NCI-H526 treated with DMSO at 0.1 percent for 48 hours (cell line): ENCODE results near the gene MRPL55.

Source experiments
- DNase-seq: peaks from one replicate; lab custom pipeline; 2025; lab: John Stamatoyannopoulos, UW

MRPL55 gene

DNA sequence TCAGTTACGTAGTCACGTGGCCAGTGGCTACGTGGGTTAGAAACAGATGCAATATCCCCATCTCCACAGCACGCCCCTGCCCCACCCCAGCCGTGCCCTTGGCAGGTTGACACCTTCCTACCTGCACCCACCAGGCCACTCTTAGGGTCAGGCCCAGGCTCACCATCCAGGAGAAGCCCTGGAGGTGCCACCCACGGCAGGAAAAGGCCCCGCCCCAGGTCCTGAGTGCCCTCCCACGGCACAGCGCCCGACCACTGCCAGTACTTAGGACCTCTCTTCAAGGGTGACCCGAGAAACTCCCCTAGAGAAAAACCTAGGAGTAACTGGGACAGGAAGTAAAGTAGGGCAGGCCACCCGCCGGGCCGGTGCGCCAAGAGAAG lies 7.5 kb downstream of the MRPL55 start:
- no peak for DNase-seq

DNA sequence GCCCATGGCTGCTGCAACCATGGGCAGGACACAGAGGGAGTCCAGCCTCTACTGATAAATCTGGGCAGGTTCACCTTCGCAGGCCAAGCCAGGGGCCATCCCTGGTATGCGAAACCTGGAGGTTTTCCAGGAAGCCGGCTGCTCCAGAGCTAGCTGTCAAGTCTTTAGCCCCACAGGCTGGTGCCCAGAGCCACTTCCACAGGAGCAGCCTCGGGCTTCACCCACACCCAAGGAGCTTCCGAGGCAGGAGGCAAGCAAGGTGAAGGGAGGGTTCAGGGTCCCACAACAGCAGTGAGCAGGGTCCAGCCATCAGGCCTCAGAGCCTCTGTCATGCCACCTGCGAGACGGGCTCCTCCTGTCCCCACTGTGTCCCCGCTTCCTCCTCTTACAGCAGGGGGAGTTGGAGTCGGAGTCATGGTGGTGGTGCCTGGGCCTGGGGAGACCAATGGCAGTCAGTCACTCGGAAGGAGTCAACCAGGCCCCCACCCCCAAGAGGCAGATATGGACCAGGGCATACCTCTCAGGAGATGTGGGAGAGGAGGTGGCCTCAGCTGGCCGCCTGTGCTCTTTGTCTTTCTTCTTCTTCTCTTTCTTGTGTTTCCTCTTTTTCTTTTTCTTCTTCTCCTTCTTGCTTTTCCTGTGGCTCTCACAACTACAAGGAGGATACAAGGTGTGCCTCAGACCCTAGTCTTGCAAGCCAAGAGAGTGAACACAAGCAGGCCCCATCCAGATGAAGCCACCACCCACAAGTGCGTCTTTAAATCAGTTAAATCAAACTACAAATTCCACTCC lies 8.1 kb downstream of the MRPL55 start:
- no peak for DNase-seq

DNA sequence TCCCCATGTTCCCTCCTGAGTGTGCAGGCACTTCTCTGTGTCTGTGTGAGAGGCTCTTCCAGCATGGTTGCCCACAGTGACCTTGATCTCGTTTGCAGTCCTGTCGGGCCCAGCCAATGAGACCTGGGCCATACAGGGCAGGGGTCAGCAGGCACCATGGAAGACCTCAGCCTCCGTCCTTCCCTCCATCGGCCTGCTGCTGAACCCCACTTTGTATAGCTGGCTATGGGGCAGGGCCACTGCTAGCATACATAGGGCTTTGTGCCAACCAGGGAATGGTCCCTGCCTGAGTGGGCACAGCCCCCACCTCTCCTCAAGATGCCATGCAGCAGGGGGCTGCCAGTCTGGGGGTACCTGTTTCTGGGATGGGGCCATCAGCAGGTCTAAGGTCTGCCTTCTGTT lies 9.8 kb downstream of the MRPL55 start:
- no peak for DNase-seq

DNA sequence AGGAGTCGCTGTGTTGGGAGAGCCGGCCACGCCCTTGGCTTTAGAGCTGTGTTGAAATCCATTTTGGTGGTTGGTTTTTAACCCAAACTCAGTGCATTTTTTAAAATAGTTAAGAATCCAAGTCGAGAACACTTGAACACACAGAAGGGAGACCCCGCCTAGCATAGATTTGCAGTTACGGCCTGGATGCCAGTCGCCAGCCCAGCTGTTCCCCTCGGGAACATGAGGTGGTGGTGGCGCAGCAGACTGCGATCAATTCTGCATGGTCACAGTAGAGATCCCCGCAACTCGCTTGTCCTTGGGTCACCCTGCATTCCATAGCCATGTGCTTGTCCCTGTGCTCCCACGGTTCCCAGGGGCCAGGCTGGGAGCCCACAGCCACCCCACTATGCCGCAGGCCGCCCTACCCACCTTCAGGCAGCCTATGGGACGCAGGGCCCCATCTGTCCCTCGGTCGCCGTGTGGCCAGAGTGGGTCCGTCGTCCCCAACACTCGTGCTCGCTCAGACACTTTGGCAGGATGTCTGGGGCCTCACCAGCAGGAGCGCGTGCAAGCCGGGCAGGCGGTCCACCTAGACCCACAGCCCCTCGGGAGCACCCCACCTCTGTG lies 10.7 kb downstream of the MRPL55 start:
- DNase-seq, result no peak

GRCh38 chr1:228097333-228098081 lies 11.6 kb downstream of the MRPL55 start:
- DNase-seq, result no peak

GRCh38 chr1:228096416-228097332 lies 12.4 kb downstream of the MRPL55 start:
- no peak for DNase-seq

- no peak for DNase-seq
These were observed 13.2 kb downstream of the MRPL55 start for GRCh38 chr1:228095938-228096337.

DNA sequence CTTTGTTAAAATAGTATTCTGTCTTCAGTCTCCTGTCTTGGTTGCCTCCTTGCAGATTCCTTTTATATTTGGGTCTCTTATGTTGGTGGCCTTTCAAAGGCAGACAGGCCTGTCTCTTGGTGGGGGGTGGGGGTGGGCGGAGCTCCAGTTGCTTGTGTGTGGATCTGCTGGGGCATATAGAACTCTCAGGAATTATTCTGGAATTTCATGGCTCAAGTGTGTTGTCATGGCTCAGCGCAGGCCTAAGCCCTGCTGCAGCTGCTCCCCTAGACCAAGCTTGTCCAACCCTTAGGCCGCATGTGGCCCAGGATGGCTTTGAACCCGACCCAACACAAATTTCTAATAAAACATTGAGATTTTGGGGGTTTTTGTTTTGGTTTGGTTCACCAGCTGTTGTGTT lies 13.9 kb downstream of the MRPL55 start:
- DNase-seq, result no peak

- DNase-seq, result no peak
These were observed 14.6 kb downstream of the MRPL55 start for GRCh38 chr1:228094432-228095016.

DNA sequence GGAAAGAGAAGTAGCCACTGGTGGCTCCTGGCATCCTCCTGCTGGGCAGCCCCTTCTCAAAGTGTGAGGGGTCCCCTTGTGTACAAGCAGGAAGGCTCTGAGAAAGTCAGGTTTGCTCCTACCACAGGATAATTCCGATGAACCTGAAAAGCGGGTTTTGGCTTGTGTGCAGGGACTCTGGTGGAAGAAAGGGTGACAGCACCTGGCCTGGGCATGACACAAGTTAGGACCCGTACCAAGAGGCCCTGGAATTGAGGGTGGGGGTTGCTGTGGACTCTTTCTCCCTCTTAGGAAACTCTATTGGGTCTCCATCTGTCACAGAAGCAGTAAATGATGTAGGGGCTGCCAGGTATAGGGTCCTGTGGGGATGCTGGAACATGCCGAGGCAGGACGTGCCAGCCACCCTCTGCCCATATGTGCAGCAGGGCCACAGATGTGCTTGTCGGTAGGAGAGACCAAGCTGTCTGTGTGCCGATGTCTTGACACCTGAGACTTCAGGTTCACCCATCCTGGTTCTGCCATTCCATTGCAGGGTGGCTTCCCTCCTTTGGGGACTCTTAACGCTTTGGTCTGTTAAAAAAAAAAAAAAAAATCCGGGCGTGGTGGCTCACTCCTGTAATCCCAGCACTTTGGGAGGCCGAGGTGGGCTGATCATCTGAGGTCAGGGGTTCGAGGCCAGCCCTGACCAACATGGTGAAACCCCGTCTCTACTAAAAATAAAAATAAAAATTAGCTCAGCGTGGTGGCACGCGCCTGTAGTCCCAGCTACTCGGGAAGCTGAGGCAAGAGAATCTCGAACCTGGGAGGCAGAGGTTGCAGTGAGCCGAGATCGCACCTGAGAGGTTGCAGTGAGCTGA lies 15.8 kb downstream of the MRPL55 start:
- no peak for DNase-seq

DNA sequence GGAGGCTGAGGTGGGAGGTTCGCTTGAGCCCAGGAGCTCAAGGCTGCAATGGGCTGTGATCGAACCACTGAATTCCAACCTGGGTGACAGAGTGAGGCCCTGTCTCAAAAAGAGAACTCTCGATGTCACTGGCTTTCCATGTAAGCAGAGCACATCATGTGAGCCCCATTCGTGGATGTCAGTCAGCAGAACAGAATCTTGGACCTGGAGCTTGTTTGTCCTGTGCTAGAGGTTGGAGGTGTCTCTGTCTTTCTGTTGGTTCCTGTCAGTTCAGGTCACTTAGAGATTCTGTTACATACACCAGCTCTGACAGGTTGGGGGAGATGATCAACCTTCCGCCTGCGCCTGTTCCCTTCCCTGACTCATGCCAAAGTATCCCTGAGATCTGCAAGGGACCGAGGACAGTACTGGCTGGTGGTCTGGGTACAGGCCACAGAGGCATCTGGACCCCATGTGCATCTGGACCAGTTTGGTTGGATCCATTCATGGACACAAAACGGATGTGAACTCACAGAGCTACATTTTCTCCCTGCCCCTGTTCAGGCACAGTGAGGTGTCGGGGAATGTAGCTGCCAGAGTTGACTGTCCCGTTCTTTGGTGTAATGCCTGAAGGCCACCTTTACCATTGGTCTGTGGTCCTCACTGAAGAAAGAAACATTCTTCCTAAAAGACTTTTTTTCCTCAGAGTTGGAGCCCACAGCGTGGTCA lies 16.6 kb downstream of the MRPL55 start:
- DNase-seq, result no peak

DNA sequence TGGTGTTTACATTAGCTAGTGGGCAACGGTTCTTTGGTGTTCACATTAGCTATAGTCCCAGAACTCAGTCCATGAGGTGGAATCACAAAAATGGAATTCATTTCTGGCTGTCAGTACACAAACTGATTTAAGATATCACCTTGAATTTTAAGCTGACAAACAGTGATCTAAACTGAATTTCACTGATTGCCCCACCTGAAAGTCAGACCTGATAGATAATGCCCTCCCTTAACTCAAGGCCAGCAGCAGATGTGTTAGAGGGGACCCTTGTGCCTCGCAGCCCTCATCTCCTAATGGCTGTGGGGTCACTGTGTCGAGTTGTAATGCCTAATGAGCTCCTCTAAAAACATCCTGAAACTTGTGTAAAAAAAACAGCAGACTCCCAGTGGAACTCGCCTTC lies 18.0 kb downstream of the MRPL55 start:
- DNase-seq, result no peak

- DNase-seq, result no peak
These were observed 18.5 kb downstream of the MRPL55 start for GRCh38 chr1:228090613-228091081.

GRCh38 chr1:228089519-228090380 lies 19.3 kb downstream of the MRPL55 start:
- DNase-seq, result no peak

DNA sequence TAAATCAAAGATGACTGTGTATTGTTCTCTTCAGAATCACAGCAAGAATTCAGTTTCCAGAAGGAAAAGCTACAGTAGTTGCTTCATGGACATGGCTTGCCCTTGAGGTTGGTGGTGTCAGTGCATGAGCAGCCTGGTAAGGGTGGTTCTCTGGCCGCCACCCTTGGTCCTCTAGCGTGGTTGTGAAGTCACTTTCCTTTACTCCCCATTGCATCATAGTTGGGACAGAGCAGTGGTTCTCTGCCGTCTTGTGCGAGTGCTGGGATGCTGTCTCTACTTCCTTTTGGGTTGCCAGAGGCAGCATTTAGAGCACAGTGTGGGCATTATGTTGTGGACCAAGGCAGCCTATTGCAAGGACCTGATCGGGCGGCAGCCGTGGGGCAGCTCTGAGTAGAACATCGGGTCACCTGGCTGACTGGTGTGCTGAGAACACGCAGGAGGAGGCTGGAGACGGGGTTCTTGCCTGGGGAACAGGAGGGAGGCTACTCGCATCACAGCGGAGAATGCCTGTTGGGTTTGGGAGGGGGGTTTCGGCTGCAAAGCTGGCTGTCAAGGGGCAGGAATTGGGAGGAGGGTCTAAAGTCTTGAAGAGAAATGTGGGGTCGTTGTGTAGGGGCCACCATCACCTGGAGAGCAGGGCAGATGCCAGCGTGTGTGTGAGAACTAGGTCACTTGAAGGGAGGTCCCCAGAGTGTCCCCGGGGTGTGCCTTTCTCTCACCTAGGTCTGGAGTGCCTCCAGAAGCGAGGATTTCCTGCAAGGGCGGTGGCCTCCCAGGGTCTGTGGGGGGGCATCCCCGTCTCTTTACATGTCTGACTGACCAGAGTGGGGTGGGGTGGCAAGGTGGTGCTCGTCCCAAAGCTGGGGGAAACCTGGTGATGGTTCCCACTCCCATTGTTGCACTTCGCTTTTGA lies 20.3 kb downstream of the MRPL55 start:
- no peak for DNase-seq

- DNase-seq, result no peak
These were observed 21.3 kb downstream of the MRPL55 start for GRCh38 chr1:228087771-228088251.

GRCh38 chr1:228085287-228085951 lies 23.7 kb downstream of the MRPL55 start:
- no peak for DNase-seq
